ENCODE results near the gene LCP2. TPM values are rescaled to one million over a fixed set of nuclear protein-coding genes. Genes with fewer than 3 reads are reported as not detected.

The LCP2 gene
- total RNA-seq, 1 experiment from 2014 or later = not detected

DNA sequence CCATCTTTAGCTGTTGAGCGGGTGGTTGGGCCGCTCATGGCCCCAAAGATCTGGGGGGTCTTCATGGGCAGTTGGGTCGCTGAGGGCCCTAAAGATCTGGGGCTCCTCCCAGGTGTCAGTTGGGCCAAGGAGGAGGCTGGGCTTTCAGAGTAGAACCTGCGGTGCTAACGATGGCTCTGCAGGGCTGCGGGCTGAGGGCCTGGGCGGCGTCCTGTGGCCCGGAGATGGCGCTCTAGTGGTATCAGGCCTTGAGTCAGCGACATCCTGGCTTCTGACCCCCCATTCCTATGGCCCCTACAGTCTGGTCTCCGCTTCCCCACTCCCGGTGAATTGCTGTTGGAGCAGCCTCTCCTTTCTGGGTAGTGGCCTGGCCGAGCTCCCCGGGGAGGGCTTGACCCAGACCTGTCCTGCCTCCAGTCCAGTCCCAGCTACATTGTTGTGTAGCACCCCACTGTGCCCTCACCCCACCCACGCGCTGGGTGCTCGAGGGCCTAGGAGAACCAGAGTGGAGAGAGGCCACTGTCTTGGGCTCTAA, 64.2 kb downstream of the LCP2 start:
- no peak for TF ChIP-seq EZH2 (IDR thresholded peaks at IDR 0.05; ENCODE audit: low read length, unreplicated experiment)
- no peak for TF ChIP-seq EZH2phosphoT487 (IDR thresholded peaks at IDR 0.05; ENCODE audit: borderline replicate concordance, low read length)
- TF ChIP-seq, protein P1, sequence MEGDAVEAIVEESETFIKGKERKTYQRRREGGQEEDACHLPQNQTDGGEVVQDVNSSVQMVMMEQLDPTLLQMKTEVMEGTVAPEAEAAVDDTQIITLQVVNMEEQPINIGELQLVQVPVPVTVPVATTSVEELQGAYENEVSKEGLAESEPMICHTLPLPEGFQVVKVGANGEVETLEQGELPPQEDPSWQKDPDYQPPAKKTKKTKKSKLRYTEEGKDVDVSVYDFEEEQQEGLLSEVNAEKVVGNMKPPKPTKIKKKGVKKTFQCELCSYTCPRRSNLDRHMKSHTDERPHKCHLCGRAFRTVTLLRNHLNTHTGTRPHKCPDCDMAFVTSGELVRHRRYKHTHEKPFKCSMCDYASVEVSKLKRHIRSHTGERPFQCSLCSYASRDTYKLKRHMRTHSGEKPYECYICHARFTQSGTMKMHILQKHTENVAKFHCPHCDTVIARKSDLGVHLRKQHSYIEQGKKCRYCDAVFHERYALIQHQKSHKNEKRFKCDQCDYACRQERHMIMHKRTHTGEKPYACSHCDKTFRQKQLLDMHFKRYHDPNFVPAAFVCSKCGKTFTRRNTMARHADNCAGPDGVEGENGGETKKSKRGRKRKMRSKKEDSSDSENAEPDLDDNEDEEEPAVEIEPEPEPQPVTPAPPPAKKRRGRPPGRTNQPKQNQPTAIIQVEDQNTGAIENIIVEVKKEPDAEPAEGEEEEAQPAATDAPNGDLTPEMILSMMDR (conservative IDR thresholded peaks at IDR 0.05; ENCODE audit: low read depth, low read length) = no peak
- POLR2A ChIA-PET (ENCODE audit: unreplicated experiment) = no interaction called here
- Histone ChIP-seq H3K4me2 (ENCODE audit: low read length) (no peak overlapping the region), H3K4me3 (ENCODE audit: low read length) (no peak overlapping the region), H3K27ac (ENCODE audit: low read length) (no peak overlapping the region), H3K4me1 (ENCODE audit: insufficient read depth, low read length) (no peaks in the 10 kb centered on the region), H3K27me3 (ENCODE audit: low read length) (peaks cover 5% of the 10 kb centered on the region; the same call in 1 of the 2 replicates), H2AFZ (ENCODE audit: low read length) (no peak overlapping the region), H3K79me2 (ENCODE audit: low read length) (no peaks in the 10 kb centered on the region), H4K20me1 (ENCODE audit: low read length) (no peaks in the 10 kb centered on the region), H3K36me3 (ENCODE audit: low read depth, low read length) (no peaks in the 10 kb centered on the region), H3K9ac (ENCODE audit: low read length) (no peak overlapping the region), H3F3A (ENCODE audit: low read length, unreplicated experiment) (no peaks in the 10 kb centered on the region), H3K9me2 (replicated peaks; ENCODE audit: low read length) (no peaks in the 10 kb centered on the region), H3K9me3 (ENCODE audit: low read length) (no peaks in the 10 kb centered on the region)
- BruUV-seq (replicated peaks) = no TSS peak
- CTCF ChIA-PET = no interaction called here
- ATAC-seq (no peak), DNase-seq (no peak)
- intact Hi-C loops (cut with micrococcal nuclease) = no loop called here

DNA sequence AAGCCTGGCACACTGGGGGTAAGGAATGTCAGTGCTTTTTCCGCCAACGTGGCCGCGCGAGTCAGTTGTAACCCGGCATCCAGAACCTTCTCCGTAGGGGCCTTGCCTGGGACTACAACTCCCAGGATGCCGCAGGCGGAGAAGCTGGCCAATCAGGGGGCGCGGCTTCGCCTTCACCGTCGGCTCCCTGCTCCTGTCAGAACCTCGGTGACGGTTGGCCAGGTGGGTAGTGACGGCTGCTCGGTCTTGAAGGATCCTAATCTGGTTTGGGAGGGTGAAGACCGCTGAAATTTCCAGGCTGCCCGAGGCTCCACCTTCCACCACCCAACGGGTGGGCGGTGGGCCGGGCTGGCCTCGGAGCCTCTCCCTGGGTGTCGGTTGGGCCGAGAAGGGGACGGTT, 64.8 kb downstream of the LCP2 start, which contains the start of gene C5orf58:
TSS of gene C5orf58 (plus strand) at position 200 of the 400 bp plus-strand sequence. CDS start 1,992 bp downstream, outside the sequence.
- Histone ChIP-seq H2AFZ (ENCODE audit: low read length) (no peak within 1 kb of the TSS), H3K9me2 (replicated peaks; ENCODE audit: low read length) (no peaks in the 10 kb centered on the region), H3K4me2 (ENCODE audit: low read length) (no peak within 1 kb of the TSS), H3K4me3 (ENCODE audit: low read length) (no peak within 1 kb of the TSS), H3F3A (ENCODE audit: low read length, unreplicated experiment) (no peaks in the 10 kb centered on the region), H4K20me1 (ENCODE audit: low read length) (no peaks in the 10 kb centered on the region), H3K27me3 (ENCODE audit: low read length) (peaks cover 3% of the 10 kb centered on the region; the same call in 1 of the 2 replicates), H3K36me3 (ENCODE audit: low read depth, low read length) (no peaks in the 10 kb centered on the region), H3K27ac (ENCODE audit: low read length) (no peak within 1 kb of the TSS), H3K9ac (ENCODE audit: low read length) (no peak within 1 kb of the TSS), H3K4me1 (ENCODE audit: insufficient read depth, low read length) (no peaks in the 10 kb centered on the region), H3K79me2 (ENCODE audit: low read length) (no peaks in the 10 kb centered on the region), H3K9me3 (ENCODE audit: low read length) (no peaks in the 10 kb centered on the region)
- intact Hi-C loops (cut with micrococcal nuclease) = no loop called here
- ATAC-seq (no peak), DNase-seq (no peak)
- CTCF ChIA-PET = no interaction called here
- no peak for TF ChIP-seq EZH2phosphoT487 (IDR thresholded peaks at IDR 0.05; ENCODE audit: borderline replicate concordance, low read length)
- TF ChIP-seq EZH2 (IDR thresholded peaks at IDR 0.05; ENCODE audit: low read length, unreplicated experiment) = no peak
- TF ChIP-seq, protein P1 (conservative IDR thresholded peaks at IDR 0.05; ENCODE audit: low read depth, low read length) = no peak
- POLR2A ChIA-PET (ENCODE audit: unreplicated experiment) = no interaction called here
- no TSS peak for BruUV-seq (replicated peaks)

DNA sequence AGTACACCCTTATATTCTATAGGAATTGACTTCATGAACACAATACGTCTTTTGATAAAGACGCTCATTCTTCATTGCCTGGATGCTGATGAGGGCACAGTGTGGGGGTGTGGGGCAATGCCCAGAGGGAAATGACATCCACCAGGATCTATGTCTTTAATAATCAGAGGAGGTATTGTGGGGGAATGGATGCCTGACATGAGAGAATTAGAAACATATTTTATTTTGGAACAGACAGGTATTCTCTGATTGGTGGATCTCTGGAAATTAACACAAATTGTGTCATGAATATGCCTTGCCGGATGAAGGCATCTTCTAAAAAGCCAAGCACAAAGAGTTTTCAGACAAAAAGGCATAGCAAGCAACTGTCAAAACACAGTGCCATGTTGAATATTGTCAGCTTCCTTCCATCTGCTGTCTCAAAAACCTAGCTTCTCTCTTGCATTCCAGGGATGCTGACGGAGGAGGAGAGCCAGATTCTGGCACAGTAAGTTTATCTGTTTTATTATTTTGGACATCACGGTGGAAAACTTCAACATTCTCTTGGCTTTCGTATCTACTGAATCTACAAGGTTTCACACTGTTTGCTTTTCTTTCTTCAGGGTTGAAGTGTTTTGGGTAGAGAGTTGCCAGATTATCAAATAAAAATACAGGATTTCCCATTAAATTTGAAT, 68.7 kb downstream of the LCP2 start:
- H3K9ac ChIP-seq (ENCODE audit: low read length) = no peak overlapping the region
- no peaks in the 10 kb centered on the region for H3K36me3 ChIP-seq (ENCODE audit: low read depth, low read length)
- no peaks in the 10 kb centered on the region for H3K9me3 ChIP-seq (ENCODE audit: low read length)
- TF ChIP-seq, protein P1 (conservative IDR thresholded peaks at IDR 0.05; ENCODE audit: low read depth, low read length) = no peak
- TF ChIP-seq EZH2 (IDR thresholded peaks at IDR 0.05; ENCODE audit: low read length, unreplicated experiment) (no peak), EZH2phosphoT487 (IDR thresholded peaks at IDR 0.05; ENCODE audit: borderline replicate concordance, low read length) (no peak)
- no peaks in the 10 kb centered on the region for H3K9me2 ChIP-seq (replicated peaks; ENCODE audit: low read length)
- ATAC-seq = no peak
- intact Hi-C loops (cut with micrococcal nuclease) = loop anchor here (5.0 kb wide), 1 partner anchor 393 kb away; no protein-coding TSS in a partner anchor
- CTCF ChIA-PET = no interaction called here
- no TSS peak for BruUV-seq (replicated peaks)
- no peak overlapping the region for H3K27ac ChIP-seq (ENCODE audit: low read length)
- no peak overlapping the region for H3K4me3 ChIP-seq (ENCODE audit: low read length)
- no peaks in the 10 kb centered on the region for H3K79me2 ChIP-seq (ENCODE audit: low read length)
- no peaks in the 10 kb centered on the region for H3F3A ChIP-seq (ENCODE audit: low read length, unreplicated experiment)
- no peak for DNase-seq
- no peaks in the 10 kb centered on the region for H4K20me1 ChIP-seq (ENCODE audit: low read length)
- H2AFZ ChIP-seq (ENCODE audit: low read length) = no peak overlapping the region
- no peaks in the 10 kb centered on the region for H3K27me3 ChIP-seq (ENCODE audit: low read length)
- no peak overlapping the region for H3K4me2 ChIP-seq (ENCODE audit: low read length)
- H3K4me1 ChIP-seq (ENCODE audit: insufficient read depth, low read length) = peaks cover 7% of the 10 kb centered on the region; the same call in 1 of the 2 replicates
- POLR2A ChIA-PET (ENCODE audit: unreplicated experiment) = no interaction called here
